NCI-H1048 (cell line): Measurements from ENCODE around the gene PDXP.

Experiments
- DNase-seq: peaks from one replicate; lab custom pipeline; 2025; lab: John Stamatoyannopoulos, UW

Gene PDXP

DNA sequence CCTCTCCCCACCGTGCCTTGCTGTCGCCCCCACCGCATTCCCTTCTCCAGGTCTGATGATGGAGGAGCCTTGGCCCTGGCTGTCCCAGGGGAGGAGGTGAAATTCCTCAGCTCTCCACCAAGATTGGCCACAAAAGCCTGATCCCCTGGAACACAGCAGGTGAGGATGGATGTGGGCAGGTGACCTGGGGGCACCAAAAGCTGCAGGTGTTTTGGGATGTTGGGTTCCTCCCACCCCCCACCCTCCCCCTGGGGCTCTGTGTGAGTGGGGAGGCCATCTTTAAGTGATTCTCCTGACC lies 39.0 kb downstream of the PDXP start:
- DNase-seq, result no peak

DNA sequence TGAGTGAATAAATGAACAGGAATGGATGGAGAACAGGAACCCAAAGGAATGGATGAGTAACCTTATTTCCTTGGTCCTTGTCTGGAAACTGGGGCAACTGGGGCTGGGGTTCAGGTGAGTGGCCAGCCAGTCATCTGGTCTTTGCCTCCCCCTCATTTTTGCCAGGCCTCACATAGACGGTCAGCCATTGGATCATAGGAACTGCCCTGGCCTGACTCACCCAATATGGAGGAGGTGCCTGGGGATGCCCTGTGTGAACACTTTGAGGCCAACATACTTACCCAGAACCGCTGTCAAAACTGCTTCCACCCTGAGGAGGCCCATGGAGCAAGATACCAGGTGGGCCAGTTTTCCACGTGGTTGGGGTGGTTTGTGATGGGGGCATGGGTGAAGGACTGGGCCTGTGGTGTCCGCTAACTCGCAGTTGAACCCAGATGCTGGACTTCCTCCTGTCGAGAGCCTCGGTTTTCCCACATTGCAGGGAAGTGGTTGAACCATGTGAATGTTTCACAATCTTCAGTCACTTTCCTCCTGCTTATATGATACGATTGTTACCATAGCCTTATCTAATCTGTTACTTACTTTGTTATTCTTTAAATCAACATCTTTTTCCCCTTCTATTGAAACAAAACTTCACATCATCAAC lies 42.7 kb downstream of the PDXP start:
- no peak for DNase-seq

DNA sequence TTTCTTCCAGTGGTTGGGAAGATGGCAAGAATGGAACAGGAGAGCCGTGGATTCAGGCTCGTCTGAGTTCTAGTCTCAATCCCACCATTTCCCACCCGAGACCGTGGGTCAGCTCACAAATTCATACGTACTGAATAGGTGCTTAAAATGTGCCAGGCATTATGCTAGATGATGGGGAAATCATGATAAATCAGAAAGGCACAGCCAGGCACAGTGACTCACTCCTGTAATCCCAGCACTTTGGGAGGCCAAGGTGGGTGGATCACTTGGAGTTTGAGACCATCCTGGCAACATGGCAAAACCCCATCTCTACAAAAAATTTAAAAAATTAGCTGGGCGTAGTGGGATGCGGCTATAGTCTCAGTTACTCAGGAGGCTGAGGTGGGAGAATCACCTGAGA lies 45.4 kb downstream of the PDXP start:
- DNase-seq, result no peak

DNA sequence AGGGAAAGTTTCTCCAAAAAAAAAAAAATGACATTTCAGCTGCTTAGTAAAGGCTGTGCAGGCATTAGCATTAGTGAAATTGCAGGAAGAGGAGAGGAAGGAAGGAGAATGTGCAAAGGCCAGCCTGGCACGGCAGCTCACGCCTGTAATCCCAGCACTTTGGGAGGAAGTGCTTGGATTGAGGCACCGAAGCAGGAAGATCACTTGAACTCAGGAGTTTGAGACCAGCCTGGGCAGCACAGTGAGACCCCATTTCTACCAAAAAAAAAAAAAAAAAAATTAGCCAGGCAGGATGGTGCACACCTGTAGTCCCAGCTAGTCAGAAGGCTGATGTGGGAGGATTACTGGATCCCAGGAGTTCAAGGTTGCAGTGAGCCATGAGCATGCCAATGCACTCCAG lies 46.1 kb downstream of the PDXP start:
- DNase-seq, result no peak

DNA sequence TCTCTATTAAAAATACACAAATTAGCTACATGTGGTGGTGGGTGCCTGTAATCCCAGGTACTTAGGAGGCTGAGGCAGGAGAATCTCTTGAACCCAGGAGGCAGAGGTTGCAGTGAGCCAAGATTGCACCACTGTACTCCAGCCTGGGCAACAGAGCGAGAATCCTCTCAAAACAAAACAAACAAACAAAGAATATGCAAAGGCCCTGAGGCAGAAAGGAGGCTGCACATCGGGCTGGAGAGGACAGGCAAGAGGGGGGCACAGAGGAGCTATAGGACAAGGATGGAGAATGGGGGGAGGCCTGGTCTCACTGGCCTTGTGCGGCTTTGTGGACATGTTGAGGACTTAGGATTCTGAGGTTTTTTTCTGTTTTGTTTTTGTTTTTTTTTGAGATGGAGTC lies 46.7 kb downstream of the PDXP start:
- no peak for DNase-seq

DNA sequence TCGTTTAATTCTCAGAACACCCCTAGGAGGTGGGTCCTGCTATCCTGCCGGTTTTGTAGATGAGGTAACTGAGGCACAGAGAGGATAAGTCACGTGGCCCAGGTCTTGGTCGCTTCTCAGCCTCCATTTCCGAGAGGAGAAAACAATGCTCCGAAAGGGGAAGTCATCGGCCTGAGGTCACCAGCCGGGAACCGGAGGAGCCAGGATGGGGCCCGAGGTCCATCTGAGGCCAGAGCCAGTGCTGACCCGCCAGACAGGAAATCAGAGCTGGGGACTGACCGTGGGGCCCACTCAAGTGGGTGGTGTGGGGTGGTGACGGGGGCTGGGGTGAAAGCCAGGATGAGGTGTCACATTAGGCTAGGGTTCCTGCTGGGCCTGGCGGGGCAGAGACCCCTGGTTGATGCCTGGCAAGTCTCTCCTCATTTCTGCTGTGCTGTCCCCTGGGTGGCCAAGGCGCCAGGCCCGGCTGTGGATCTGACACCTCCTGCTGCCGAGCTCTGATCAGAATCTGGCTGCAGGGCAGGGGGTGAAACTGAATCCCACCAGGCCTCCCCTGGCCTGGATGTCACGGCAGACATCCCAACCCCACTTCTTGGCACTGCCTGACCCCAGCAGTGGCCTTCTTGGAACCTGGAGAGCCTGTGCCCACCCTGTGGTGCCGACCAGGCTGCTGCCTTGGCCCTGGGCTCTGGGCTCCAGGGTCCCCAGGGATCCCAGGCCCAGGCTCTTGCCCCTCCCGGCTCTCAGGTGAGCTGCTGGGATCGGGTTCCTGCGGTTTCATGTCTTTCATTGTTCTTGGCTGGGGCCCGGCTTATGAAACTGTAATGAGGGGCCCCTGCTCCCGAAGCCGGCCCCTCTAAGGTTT lies 50.3 kb downstream of the PDXP start:
- no peak for DNase-seq

DNA sequence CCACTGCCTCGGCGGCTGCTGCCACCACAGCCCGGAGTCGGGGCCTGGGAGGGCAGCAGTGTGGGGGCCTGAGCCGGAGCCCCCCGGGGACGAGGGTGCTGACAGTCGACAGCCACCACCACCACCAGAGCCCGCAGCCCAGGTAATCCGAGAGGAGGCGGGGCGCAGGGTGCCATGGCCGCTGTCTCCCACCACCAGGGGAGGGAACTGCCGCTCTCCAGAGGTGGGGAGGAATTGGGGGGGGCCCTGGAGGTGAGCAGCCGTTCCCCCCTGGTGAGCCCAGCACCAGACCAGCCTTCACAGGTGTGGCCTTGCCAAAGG lies 50.9 kb downstream of the PDXP start:
- DNase-seq, result no peak

DNA sequence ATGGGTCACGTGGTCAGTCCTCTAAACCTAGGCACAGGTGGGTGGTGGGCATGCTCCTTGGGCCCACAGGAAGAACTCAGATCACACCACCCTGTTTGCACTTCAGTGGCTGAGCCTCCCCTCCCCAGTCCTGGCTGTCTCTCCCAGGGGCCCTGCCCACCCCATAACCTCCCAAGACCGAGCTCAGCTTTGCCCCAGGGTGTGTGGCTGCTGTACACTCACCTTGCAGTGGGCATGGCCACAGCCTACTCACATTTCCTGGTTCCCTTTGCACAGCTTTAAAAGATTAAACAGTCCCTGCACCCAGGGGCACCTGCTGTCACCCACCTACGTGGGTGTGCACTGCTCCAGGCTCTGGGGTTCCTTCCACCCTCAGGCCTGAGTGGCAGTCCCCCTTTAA lies 52.2 kb downstream of the PDXP start:
- DNase-seq, result no peak

DNA sequence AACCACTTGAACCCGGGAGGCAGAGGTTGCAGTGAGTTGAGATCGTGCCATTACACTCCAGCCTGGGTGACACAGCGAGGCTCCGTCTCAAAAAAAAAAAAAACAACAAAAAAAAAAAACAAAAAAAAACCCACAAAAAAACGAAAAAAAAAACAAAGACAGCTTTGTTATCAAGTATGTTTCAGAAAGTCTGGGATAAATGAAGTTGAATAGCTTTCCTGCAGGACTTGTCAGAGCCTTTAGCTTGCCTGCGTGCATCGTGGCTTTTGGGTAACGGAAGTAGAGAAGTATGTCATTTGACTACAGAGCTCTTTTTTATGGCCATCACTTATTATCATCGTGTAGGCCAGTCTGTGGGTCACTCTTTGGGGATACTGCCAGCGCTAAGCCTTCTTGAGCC lies 53.0 kb downstream of the PDXP start:
- no peak for DNase-seq

DNA sequence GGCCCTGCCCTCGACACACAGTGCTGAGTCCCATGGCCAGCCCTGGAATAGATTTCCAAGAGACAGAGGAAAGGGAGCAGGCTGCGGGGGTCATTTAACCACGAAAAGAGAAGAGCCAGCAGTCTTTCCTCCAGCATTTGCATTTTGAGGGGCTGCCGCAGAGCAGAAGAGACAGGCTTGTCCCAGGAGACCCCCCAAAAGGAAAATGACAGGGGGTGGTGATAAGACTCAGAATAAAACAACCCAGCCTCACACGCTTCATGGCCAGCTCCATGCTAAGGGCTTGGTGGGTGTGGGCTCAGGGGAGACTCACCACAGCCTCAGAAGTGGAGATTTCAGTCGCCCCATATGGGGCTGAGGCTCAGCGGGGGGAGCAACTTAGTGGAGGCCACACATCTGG lies 55.2 kb downstream of the PDXP start:
- no peak for DNase-seq

DNA sequence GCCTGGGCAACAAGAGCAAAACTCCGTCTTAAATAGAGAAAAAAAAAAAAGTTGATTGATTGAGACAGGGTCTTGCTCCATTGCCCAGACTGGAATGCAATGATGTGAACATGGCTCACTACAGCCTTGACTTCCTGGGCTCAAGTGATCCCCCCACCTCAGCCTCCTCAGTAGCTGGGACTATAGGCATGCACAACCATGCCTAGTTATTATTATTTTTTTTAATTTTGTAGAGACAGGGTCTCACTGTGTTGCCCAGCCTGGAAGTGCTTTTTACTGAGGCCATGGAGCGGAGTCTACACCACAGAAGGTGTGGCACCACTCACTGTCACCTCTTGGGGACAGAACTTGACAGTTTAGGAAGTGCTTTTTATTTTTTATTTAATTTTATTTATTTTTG lies 56.1 kb downstream of the PDXP start:
- DNase-seq, result no peak

DNA sequence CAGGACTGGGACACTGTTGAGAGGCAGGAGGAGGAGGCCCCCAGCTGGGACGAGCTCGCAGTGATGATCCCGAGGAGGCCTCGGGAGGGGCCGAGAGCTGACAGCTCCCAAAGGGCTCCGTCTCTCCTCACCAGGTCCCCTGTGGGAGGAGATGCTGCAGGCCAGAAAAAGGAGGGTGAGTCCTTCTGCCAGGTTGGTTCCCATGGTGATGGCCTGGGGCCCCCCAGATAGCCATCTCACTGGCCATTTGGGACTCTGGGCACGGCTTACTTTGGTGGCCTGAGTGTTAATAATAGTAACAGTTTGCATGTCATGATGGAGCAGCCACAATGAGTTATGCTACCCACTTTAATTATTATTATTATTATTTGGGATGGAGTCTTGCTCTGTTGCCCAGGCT lies 57.2 kb downstream of the PDXP start:
- DNase-seq, result no peak
